Activated CD8-positive, alpha-beta memory T cell treated with anti-CD3 and anti-CD28 coated beads for 48 hours (primary cell): ENCODE measurements around the gene SCAF8.

Experiments
- DNase-seq, 3 experiments: peaks; one replicate each; pipeline ENCODE4 v3.0.0-alpha.2; 2020; ENCODE audit warnings: low read depth in 2 of 3, low spot score in 2 of 3

SCAF8 gene

DNA sequence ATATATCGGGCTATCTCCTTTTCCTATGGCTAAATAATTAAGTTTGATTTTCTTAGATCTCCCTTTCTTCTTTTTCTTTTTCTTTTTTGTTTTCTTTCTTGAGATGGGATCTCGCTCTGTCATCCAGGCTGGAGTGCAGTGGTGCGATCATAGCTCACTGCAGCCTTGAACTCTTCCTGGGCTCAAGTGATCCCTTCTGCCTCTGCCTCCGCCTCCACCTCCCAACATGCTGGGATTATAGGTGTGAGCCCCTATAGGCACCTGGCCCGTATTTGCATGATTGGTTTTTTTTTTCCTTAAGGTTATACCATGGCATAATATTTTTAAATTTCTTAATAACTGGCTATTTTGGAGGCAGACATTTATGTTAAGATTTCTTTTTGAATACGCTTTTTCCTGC, 106.3 kb downstream of the SCAF8 start:
- DNase-seq = no peak

DNA sequence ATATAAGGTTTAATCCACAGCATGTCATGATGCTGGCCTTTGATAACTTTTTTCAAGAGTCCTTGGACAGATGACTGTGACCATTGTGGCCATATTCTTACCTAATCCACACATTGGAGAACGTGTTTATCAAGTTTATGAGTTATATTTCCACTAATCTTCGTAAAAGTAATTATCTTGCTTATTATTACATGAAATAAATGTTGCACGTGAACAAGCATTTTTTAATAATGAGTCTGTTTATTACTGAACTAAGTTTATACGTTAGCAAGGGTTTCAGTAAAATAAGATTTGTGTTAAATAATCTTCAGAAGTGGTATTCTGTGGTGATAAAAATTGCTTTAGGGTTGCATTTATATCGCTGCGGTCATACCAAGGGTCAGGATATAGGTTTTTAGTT, 107.1 kb downstream of the SCAF8 start:
- no peak for DNase-seq

DNA sequence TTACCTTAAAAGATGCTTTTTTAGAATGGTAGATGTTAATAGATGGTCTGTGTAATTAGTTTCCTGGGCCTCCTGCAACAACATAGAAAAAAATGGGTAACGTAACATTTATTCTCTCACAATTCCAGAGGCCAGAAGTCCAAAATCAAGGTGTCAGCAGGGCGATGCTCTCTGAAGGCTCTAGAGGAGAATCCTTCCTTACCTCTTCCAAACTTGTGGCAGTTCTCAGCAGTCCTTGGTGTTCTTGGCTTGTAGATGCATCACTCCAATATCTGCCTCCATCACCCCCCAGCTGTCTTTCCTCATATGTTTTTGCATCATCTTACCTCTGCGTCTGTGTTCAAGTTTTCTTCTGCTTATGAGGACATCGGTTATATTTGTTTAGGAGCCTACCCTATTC, 107.9 kb downstream of the SCAF8 start:
- DNase-seq = no peak

DNA sequence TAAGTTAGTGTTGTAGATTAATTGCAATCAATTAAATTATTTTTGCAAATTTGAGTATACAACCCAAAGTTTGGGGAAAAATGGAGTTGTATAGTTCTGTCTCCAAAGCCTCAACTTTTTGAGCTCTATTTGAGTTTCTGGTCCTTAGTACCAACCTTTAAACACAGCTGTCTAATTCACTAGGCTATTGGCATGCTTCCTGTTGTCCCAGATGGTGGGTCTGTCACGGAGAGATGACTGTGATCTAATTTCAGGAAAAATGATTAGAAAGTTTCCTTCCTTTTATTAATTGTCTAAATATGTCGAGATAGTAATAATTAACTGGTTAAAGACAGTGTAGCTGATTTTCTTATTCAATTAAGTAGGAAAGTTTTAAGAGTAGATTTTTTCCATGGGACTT, 109.6 kb downstream of the SCAF8 start:
- no peak for DNase-seq

DNA sequence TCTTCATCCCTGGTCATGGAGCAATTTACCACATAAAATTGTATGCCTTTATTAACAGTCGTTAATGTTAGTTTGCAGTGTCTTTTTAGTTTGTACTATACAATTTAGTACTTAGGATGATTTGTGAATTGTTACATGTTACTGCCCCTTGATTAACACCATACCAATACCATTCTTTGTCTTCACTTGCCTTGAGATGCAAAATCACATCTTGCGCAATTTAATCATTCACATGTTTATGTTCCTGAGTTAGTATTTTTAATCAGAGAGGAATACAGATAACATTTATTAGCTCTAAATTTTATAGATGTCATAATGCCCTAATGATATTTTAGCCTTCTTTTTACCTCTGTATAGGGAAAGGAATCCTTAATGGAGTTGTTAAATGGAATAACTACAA, 114.1 kb downstream of the SCAF8 start:
- DNase-seq = no peak

DNA sequence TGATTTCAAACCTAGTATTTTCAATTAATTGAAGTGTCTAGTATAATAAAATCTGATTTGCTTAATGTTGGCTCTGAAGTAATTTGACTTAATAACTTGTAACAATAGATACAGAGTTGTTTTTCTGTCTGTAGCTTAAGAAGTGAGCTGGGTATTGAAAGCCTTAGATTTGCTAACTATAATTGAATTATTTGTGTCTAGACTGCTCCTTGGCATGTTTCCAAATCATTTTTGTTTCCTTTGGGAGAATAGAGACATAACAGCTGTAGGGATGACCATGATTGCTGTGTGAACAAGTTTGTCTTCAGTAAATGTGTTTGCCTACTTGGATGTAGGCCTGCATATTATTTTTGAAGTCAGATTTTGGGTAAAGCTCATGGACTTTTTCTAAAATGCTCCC, 115.4 kb downstream of the SCAF8 start:
- DNase-seq = no peak

DNA sequence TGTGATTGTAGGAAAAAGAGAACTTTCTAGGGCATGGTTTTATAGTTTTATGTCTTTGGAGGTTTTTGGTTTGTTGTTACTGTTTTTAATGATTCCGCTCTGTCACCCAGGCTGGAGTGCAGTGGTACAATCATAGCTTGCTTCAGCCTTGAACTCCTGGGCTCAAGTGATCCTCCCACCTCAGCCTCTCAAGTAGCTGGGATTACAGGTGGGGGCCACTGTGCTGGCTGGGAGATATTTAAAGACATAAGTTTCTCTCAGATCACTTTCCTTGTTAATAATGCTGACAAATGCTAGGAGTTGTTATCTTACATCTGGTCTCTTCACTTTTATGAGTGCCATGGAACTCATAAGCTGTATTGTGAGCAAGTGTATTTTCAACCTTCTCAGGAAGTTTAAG, 116.3 kb downstream of the SCAF8 start:
- no peak for DNase-seq

DNA sequence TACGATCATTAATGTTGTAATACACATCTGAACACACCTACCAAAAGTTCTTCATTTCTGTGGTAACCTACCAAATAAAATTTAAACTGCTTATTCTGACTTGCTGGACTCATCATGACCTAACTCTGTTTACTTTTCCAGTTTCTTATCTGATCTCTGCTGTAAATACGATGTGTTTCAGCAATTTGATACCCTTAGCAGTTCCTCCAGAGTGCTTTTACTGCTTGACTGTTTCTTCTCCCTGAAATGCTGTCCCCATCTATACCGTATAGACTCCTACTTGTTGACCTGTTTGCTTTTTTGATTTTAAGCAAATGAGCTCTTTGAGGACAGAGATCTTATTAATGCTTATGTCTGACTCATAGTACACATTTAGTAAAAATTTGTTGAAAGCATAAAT, 119.5 kb downstream of the SCAF8 start:
- DNase-seq = no peak

DNA sequence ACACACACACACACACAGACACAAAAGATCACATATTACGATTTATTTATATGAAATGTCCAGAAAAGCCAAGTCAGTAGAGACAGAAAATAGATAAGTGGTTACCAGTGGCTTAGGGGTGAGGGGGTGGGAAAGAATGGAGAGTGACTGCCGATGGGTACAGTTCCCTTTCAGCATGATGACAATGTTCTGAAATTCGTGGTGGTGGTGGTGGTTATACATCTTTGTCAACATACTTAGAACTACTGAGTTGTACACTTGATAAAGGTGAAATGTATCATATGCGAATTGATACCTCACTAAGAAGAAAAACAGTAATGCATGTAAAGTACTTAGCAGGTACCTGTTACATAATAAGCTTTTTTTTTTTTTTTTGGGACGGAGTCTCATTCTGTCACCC, 124.3 kb downstream of the SCAF8 start:
- DNase-seq = no peak

DNA sequence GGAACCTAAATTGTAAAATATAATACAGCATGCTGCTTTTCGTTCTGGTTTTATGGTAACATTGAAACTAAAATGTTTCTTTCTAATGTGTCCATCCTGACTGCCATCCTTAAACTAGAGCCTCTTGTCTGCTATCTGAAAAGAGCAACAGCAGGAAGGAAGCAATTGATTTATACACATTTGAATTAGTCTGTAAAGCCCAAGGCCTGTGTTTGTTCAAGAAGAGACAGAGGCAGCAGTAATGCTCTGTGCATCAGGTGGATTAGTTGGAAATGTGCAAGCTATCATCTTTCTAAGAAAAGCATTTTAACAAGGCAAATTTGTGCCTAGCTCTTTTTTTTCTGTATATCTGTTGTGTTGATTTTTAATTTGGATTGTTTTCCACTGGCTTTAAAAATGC, 128.6 kb downstream of the SCAF8 start:
- DNase-seq = no peak

DNA sequence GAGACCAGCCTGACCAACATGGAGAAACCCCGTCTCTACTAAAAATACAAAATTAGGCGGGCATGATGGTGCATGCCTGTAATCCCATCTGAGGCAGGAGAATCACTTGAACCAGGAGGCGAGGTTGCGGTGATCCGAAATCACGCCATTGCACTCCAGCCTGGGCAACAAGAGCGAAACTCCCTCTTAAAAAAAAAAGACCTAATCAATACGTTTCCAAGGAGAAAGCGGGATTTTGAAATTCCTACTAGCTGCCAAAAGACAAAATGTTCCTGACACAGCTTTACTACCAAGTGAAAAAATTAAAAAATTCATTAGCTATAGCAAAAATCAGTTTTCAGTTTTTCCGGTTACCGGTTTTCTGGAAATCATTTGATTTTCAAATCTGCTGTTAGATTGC, 129.3 kb downstream of the SCAF8 start:
- DNase-seq = no peak

DNA sequence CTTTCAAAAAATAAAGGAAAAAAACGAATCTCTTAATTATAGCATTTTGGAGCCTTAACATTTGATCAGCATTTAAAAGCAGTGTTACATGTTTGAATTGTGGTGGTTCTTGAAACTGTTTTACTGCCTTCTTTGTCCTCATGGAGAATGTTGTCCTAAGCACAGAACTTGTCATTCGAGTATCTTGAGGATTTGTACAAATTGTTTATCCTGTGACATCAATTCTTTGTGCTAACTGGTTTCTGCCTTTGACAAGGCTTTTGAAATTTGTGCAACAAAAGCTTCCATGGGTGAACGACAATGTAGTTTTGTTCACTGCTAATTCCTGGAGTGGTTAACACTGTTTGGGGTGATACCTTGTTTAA, 130.8 kb downstream of the SCAF8 start:
- DNase-seq = no peak

DNA sequence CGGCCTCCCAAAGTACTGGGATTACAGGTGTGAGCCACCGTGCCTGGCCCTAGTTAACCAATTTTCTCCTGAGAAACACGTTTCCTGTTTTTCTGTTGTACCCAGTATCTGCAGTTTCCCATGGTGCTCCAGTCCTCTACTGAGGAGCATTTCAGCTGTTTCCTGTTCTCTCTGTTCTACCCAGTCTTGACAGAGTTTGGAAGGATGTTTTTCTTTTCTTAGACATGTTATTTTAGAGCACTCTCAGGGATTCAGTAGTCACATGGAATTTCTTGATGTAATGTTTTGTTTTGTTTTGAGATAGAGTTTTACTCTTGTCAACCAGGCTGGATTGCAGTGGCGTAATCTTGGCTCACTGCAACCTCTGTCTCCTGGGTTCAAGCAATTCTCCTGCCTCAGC, 132.1 kb downstream of the SCAF8 start:
- no peak for DNase-seq

DNA sequence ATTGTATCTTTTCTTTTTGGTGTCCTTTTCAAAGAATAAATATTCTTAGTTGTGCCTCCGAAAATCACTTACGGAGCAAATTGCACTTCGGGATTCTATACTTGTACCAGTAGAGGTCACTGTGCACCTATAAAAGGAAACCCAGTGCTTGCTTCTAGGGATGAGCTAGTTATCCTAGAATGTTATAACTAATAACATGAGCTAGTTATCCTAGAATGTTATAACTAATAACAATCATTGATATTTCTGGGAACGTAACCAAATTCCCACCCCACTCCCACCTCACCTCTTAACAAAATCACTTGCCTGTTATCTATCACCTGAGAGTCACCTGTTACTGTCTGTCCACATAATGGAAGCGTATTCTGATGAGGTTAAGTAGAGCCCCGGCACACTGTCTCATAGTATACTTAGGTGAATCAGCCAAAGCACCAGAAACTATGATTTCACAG, 135.0 kb downstream of the SCAF8 start:
- DNase-seq = no peak

DNA sequence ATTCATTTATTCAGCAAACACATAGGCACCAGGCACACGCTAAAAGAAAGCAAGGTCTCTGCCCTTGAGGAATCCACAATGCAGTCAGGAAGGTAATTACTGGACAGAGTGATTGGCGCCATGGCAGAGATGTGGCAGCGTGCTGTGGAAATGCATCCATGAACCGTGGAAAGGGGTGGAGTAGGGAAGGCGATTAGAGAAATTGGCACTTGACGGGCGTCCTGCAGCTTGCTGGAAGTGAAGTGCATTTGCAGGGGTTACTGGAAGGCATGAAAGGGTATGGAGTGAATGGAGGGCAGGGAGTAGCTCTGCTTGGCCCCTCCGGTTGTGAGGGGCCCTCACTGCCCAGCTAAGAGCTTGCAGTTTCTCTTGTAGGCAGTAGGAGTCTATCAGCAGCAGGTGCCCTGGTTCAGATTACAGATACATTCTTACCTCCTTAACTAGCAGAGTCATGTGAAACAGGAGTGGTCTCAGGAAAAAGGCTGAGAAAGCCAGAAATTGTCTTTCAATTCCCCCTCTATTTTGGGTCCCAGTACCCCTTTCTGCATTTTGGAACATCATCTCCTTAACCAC, 139.4 kb downstream of the SCAF8 start:
- no peak for DNase-seq

DNA sequence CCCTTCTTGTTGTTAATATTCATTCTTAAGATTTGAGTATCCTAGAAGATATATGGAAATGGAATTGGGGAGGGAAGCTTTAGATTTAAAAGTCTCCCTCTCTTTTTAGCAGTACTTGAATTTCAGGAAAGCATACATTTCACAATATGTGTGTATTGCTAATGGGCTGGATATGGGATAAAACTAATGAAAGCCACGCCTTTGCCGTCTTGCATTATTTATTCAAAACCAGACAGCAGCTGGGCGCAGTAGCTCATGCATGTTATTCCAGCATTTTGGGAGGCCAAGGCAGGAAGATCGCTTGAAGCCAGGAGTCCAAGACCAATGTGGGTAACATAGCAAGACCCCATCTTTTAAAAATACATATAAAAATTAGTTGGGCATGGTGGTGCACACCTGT, 140.3 kb downstream of the SCAF8 start:
- no peak for DNase-seq

DNA sequence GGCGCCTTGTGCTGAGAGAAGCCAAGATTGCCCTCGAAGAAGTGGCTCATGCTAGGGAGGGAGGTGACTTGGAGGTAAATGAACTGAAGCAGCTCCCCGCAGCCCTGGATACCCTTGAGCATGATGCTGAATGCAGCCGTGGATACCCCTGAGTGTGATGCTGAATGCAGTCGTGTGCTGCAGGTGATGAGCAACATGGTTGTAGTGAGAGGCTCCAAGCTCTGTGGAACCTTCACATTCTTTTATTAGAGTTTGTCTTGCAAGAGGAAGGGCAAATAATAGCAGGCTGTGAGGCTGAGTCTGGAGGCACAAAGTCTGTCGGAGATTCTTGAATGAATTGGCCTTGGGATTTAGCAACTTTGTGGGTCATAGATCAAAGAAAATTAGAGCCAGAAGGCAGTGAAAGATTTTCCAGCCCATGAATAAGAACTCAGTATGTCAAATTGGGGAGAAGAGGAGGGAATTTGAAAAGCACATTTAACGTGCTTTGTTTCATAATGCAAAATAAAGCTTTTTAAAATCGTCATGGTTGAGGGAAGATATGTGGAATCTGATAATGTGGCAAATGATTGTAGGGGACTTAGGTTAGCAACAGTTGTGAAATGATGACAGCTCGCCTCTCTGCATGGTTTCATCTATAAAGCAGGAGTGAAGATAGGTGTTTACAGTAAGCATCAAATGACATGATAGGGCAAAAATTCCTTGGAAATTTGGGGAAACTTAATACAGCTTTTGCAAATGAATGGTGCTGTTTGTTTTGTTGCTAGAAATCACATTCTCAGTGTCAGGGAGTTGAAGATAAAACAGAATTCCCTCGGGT, 141.8 kb downstream of the SCAF8 start:
- no peak for DNase-seq

DNA sequence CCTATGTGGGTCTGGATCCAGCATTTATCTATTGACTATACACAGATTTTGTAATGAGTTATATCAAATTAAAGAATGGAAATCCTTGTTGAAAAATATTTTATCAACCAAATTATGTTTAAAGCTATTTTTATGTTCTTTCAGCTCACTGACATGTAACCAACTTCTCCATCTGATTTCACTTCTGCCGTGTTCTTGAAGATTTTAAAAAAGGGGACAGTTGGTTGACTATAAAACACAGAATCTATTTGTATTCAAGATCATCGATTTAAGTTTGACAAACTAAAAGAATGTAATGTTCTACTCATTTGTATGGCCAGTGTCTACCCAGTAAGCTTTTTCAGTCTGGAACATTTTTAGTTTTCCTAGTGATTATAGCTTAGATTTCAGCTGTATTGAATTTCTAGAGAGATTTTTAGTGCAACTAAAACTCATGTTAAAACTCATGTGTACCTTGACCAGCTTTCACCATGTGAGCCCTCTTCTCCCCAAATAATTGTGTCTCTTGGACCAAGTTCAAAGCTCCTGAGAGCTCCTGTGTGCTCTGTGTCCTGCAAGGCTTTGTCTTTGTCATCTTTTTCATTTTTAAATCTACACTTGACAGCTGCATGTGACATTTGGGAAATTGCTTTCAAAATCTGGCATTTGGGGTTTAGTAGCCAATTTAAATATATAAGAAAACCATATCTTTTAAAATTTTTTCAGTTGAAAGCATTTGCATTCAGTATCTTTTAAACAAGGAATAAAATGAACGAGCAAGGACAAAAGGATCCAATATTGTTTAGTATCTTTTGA, 143.5 kb downstream of the SCAF8 start:
- no peak for DNase-seq

DNA sequence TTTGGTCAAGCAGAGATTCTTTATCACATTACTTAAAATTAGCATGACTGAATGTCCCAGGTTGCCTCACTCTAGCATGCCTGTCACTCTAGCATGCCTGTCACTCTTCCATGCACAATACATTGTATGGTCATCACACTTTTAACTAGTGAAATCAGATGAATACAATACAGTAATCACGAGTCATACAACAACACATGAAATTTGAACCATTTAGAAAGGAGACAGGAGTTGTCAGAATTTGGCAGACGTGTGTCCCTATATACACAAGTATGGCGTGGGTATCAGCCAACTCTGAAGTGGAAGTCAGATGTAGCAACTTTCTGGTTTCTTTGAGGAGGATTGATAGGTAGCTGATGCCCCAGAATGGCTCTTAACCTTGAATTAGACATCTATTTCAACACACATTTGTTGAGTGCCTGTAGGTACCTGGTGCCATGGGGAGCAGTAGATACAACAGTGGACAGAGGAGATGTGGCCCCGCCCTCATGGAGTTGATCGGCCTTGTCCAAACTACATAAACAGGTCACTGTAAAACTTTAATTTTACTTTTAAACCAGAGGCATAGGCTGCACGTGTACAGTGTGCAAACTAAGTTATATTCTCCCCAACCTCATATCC, 145.8 kb downstream of the SCAF8 start:
- no peak for DNase-seq

DNA sequence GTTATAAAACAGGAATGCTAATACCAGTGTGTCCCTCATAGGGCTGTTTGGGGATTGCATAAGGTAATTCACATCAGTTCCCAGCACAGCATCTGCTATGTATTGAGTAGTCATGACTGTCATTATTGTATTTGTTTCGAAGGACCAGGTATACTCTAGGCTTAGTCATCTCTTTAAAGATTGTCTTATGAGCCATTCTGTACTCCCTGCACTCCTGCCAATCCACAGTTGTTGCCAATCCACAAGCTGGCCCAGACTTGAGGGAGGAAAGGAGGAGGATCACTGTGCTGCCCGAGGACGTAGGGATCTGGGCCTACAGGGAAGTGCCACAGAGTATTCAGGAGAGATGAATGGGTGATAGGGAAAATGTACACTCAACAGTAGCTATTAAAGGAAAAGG, 148.9 kb downstream of the SCAF8 start:
- DNase-seq = no peak
